GM23338 (cell line): Measurements from ENCODE around the gene RRBP1. TPM values are rescaled to one million over a fixed set of nuclear protein-coding genes. Genes with fewer than 3 reads are reported as not detected.

ENCODE experiments used
- ATAC-seq: fragments of 200-7000 bp; cut with Tn5 transposase; 3 replicates; pipeline ENCODE4 v1.9.1; 2020
- DNase-seq: peaks from one replicate; pipeline ENCODE4 v3.0.0-alpha.2; 2015; ENCODE audit warnings: low spot score
- H2AFZ ChIP-seq: fragments of 200-600 bp; sonication (generic); 2 replicates; pipeline ENCODE4 v1.8.0; 2016; ENCODE audit warnings: antibody characterized with exemption, mild to moderate bottlenecking, moderate library complexity
- H3F3A ChIP-seq: fragments of 200-600 bp; sonication (generic); replicated peaks from 2 replicates; pipeline ENCODE4 v1.8.0; 2017; ENCODE audit warnings: antibody characterized with exemption, mixed run types, low read depth
- H3K27ac ChIP-seq: fragments of 200-600 bp; sonication (generic); 2 replicates; pipeline ENCODE4 v1.6.1; 2016; ENCODE audit warnings: low read depth
- H3K27me3 ChIP-seq: fragments of 200-600 bp; sonication (generic); 2 replicates; pipeline ENCODE4 v1.8.0; 2016; ENCODE audit warnings: mild to moderate bottlenecking, mixed run types, moderate library complexity; ENCODE audit not compliant: insufficient read depth
- H3K36me3 ChIP-seq: fragments of 200-600 bp; sonication (generic); 2 replicates; pipeline ENCODE4 v1.8.0; 2016; ENCODE audit warnings: mild to moderate bottlenecking; ENCODE audit not compliant: insufficient read depth
- H3K4me1 ChIP-seq: fragments of 200-600 bp; sonication (generic); 2 replicates; pipeline ENCODE4 v1.8.0; 2016; ENCODE audit warnings: mild to moderate bottlenecking, moderate library complexity; ENCODE audit not compliant: insufficient read depth
- H3K4me2 ChIP-seq: fragments of 200-600 bp; sonication (generic); 2 replicates; pipeline ENCODE4 v1.7.1; 2017; ENCODE audit warnings: mixed run types
- H3K4me3 ChIP-seq: fragments of 200-600 bp; sonication (generic); 2 replicates; pipeline ENCODE4 v1.6.1; 2016; ENCODE audit warnings: mixed run types
- H3K79me2 ChIP-seq: fragments of 200-600 bp; sonication (generic); replicated peaks from 2 replicates; pipeline ENCODE4 v1.8.0; 2017; ENCODE audit warnings: mild to moderate bottlenecking; ENCODE audit not compliant: insufficient read depth
- H3K9me2 ChIP-seq: fragments of 200-600 bp; sonication (generic); 2 replicates; pipeline ENCODE4 v1.8.0; 2017; ENCODE audit not compliant: insufficient read depth
- H4K20me1 ChIP-seq: fragments of 200-600 bp; sonication (generic); replicated peaks from 2 replicates; pipeline ENCODE4 v1.8.0; 2017; ENCODE audit warnings: mild to moderate bottlenecking; ENCODE audit not compliant: insufficient read depth
- H3K27ac Mint-ChIP-seq: 2 replicates; pipeline ENCODE4 v1.8.0; 2020; ENCODE audit warnings: inconsistent platforms, mild to moderate bottlenecking, moderate library complexity, mixed read lengths
- H3K27me3 Mint-ChIP-seq: 3 replicates; pipeline ENCODE4 v1.8.0; 2022; ENCODE audit warnings: low read depth, mild to moderate bottlenecking, moderate library complexity, mixed read lengths, inconsistent platforms; ENCODE audit not compliant: insufficient read depth, poor library complexity
- H3K36me3 Mint-ChIP-seq: 3 replicates; pipeline ENCODE4 v1.8.0; 2021; ENCODE audit warnings: low read depth, mild to moderate bottlenecking, inconsistent platforms, moderate library complexity, mixed read lengths
- H3K4me1 Mint-ChIP-seq: 3 replicates; pipeline ENCODE4 v1.8.0; 2020; ENCODE audit warnings: mild to moderate bottlenecking, inconsistent platforms, mixed read lengths
- H3K4me3 Mint-ChIP-seq: 3 replicates; pipeline ENCODE4 v1.8.0; 2021; ENCODE audit warnings: moderate library complexity, mild to moderate bottlenecking, inconsistent platforms, mixed read lengths
- H3K9me3 Mint-ChIP-seq: 3 replicates; pipeline ENCODE4 v1.8.0; 2020; ENCODE audit warnings: moderate library complexity, mild to moderate bottlenecking, inconsistent platforms, mixed read lengths
- CREB1 ChIP-seq: fragments of 250-450 bp; sonication (Bioruptor Pico); IDR thresholded peaks from 2 replicates; pipeline ENCODE4 v1.5.0; 2020; ENCODE audit warnings: low read depth, mild to moderate bottlenecking, moderate library complexity
- EZH2 ChIP-seq: fragments of 200-600 bp; sonication (generic); IDR thresholded peaks from one replicate; pipeline ENCODE4 v1.8.0; 2017; ENCODE audit warnings: antibody characterized with exemption, mild to moderate bottlenecking, low read depth; ENCODE audit not compliant: unreplicated experiment
- EZH2phosphoT487 ChIP-seq: fragments of 200-600 bp; sonication (generic); IDR thresholded peaks from one replicate; pipeline ENCODE4 v1.8.1; 2018; ENCODE audit warnings: antibody characterized with exemption; ENCODE audit not compliant: unreplicated experiment
- JUNB ChIP-seq: IDR thresholded peaks from one replicate; pipeline ENCODE4 v1.6.1; 2016; ENCODE audit warnings: antibody characterized with exemption; ENCODE audit not compliant: unreplicated experiment
- NANOG ChIP-seq: IDR thresholded peaks from 2 replicates; pipeline ENCODE4 v1.6.1; 2016; ENCODE audit warnings: antibody characterized with exemption, borderline replicate concordance
- POLR2AphosphoS5 ChIP-seq: IDR thresholded peaks from 2 replicates; pipeline ENCODE4 v1.6.1; 2016; ENCODE audit warnings: antibody characterized with exemption, low read depth
- STAT1 ChIP-seq: IDR thresholded peaks from one replicate; pipeline ENCODE4 v1.6.1; 2016; ENCODE audit warnings: antibody characterized with exemption; ENCODE audit not compliant: unreplicated experiment
- ZNF114 ChIP-seq: fragments of 250-450 bp; sonication (Bioruptor Pico); IDR thresholded peaks from 2 replicates; pipeline ENCODE4 v1.5.0; 2020; ENCODE audit warnings: mild to moderate bottlenecking, moderate library complexity
- ZNF331 ChIP-seq: fragments of 250-450 bp; sonication (Bioruptor Pico); IDR thresholded peaks from 2 replicates; pipeline ENCODE4 v1.5.0; 2020; ENCODE audit warnings: low read depth, mild to moderate bottlenecking, moderate library complexity
- ZNF462 ChIP-seq: fragments of 250-450 bp; sonication (Bioruptor Pico); IDR thresholded peaks from 2 replicates; pipeline ENCODE4 v1.5.0; 2020; ENCODE audit warnings: mild to moderate bottlenecking, moderate library complexity
- polyA plus RNA-seq: library from polyadenylated mRNA; unstranded; fragments of >200 nt; fragmentation: Nextera tagmentation; extraction: Ambion mirVana; gene quantifications from 2 replicates; pipeline ENCODE4 v1.2.1, GENCODE V29; 2016
- total RNA-seq: library from RNA; depleted of rRNA; stranded (reverse); fragments of >200 nt; shearing (Covaris generic); gene quantifications from 2 replicates; pipeline ENCODE4 v1.2.3, GENCODE V29; 2014
- TF ChIP-seq, protein P1 (sequence below), 2 experiments: fragments of 200-600 bp in 1 of 2; sonication (generic) in 1 of 2; conservative IDR thresholded peaks; 2 replicates each; pipeline versions ENCODE4 v1.5.1 to v1.6.1; 2016 to 2017; ENCODE audit warnings: antibody characterized with exemption in 2 of 2, low read depth in 2 of 2, mild to moderate bottlenecking in 2 of 2, moderate library complexity in 1 of 2
- TF ChIP-seq, protein P2 (sequence below): IDR thresholded peaks from one replicate; pipeline ENCODE4 v1.6.1; 2018; ENCODE audit warnings: antibody characterized with exemption; ENCODE audit not compliant: unreplicated experiment
- TF ChIP-seq, protein P3 (sequence below): IDR thresholded peaks from 2 replicates; pipeline ENCODE4 v1.6.1; 2016; ENCODE audit warnings: antibody characterized with exemption

Gene RRBP1
- total and polyA plus RNA-seq, 2 experiments from 2014 or later: 105 to 113 TPM

GRCh38 chr20:17662333-17663039 is 19.6 kb downstream of the RRBP1 start:
- ATAC-seq (no peak), DNase-seq (no peak)
- Histone ChIP-seq H3F3A (peaks cover 3% of the 10 kb centered on the region; the same call in 1 of the 2 replicates), H3K4me1 (peaks cover 35% of the 10 kb centered on the region), H3K4me2 (no peak overlapping the region), H3K27ac (peak overlapping the region; percentile 78; the same call in 1 of the 2 replicates), H3K36me3 (peaks cover 15% of the 10 kb centered on the region), H2AFZ (no peak overlapping the region), H3K4me3 (no peak overlapping the region), H4K20me1 (peaks cover 22% of the 10 kb centered on the region), H3K79me2 (peaks cover 86% of the 10 kb centered on the region), H3K27me3 (no peaks in the 10 kb centered on the region), H3K9me2 (no peaks in the 10 kb centered on the region)
- peaks cover 52% of the 10 kb centered on the region for H3K4me1 Mint-ChIP-seq
- H3K4me3 Mint-ChIP-seq: no peak overlapping the region
- peaks cover 41% of the 10 kb centered on the region for H3K36me3 Mint-ChIP-seq
- no peak overlapping the region; the same call in 1 of the 2 replicates for H3K27ac Mint-ChIP-seq
- H3K9me3 Mint-ChIP-seq: peaks cover 25% of the 10 kb centered on the region
- H3K27me3 Mint-ChIP-seq: peaks cover 7% of the 10 kb centered on the region
- no peak for TF ChIP-seq JUNB
- no peak for TF ChIP-seq NANOG
- no peak for TF ChIP-seq EZH2phosphoT487
- no peak for TF ChIP-seq ZNF114 (CRISPR knock-in tag)
- TF ChIP-seq, protein P1, sequence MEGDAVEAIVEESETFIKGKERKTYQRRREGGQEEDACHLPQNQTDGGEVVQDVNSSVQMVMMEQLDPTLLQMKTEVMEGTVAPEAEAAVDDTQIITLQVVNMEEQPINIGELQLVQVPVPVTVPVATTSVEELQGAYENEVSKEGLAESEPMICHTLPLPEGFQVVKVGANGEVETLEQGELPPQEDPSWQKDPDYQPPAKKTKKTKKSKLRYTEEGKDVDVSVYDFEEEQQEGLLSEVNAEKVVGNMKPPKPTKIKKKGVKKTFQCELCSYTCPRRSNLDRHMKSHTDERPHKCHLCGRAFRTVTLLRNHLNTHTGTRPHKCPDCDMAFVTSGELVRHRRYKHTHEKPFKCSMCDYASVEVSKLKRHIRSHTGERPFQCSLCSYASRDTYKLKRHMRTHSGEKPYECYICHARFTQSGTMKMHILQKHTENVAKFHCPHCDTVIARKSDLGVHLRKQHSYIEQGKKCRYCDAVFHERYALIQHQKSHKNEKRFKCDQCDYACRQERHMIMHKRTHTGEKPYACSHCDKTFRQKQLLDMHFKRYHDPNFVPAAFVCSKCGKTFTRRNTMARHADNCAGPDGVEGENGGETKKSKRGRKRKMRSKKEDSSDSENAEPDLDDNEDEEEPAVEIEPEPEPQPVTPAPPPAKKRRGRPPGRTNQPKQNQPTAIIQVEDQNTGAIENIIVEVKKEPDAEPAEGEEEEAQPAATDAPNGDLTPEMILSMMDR (conservative IDR thresholded peaks at IDR 0.05; ENCODE audit: low read depth in 2 of 2): no peak
- no peak for TF ChIP-seq ZNF331
- no peak for TF ChIP-seq POLR2AphosphoS5
- TF ChIP-seq, protein P2, sequence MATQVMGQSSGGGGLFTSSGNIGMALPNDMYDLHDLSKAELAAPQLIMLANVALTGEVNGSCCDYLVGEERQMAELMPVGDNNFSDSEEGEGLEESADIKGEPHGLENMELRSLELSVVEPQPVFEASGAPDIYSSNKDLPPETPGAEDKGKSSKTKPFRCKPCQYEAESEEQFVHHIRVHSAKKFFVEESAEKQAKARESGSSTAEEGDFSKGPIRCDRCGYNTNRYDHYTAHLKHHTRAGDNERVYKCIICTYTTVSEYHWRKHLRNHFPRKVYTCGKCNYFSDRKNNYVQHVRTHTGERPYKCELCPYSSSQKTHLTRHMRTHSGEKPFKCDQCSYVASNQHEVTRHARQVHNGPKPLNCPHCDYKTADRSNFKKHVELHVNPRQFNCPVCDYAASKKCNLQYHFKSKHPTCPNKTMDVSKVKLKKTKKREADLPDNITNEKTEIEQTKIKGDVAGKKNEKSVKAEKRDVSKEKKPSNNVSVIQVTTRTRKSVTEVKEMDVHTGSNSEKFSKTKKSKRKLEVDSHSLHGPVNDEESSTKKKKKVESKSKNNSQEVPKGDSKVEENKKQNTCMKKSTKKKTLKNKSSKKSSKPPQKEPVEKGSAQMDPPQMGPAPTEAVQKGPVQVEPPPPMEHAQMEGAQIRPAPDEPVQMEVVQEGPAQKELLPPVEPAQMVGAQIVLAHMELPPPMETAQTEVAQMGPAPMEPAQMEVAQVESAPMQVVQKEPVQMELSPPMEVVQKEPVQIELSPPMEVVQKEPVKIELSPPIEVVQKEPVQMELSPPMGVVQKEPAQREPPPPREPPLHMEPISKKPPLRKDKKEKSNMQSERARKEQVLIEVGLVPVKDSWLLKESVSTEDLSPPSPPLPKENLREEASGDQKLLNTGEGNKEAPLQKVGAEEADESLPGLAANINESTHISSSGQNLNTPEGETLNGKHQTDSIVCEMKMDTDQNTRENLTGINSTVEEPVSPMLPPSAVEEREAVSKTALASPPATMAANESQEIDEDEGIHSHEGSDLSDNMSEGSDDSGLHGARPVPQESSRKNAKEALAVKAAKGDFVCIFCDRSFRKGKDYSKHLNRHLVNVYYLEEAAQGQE: no peak
- TF ChIP-seq CREB1 (CRISPR knock-in tag): no peak
- TF ChIP-seq, protein P3, sequence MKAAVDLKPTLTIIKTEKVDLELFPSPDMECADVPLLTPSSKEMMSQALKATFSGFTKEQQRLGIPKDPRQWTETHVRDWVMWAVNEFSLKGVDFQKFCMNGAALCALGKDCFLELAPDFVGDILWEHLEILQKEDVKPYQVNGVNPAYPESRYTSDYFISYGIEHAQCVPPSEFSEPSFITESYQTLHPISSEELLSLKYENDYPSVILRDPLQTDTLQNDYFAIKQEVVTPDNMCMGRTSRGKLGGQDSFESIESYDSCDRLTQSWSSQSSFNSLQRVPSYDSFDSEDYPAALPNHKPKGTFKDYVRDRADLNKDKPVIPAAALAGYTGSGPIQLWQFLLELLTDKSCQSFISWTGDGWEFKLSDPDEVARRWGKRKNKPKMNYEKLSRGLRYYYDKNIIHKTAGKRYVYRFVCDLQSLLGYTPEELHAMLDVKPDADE: no peak
- TF ChIP-seq EZH2: no peak
- no peak for TF ChIP-seq STAT1
- no peak for TF ChIP-seq ZNF462 (CRISPR knock-in tag)
